Tibial nerve (tissue), 3 donors: ENCODE data around the gene PPM1H.

Source experiments
- POLR2A ChIP-seq, 2 donors: fragments of 450-650 bp; IDR thresholded peaks; one replicate each; pipeline ENCODE4 v1.6.1; 2017; ENCODE audit warnings: antibody characterized with exemption in 2 of 2, mild to moderate bottlenecking in 2 of 2, moderate library complexity in 2 of 2
- TF ChIP-seq, protein P1 (sequence below), 5 experiments: fragments of 200-600 bp in 3 of 5; fragments of 450-650 bp in 2 of 5; sonication (generic) in 3 of 5; IDR thresholded peaks; one replicate each; pipeline ENCODE4 v1.5.1; 2016 to 2019; ENCODE audit warnings: antibody characterized with exemption in 5 of 5, mild to moderate bottlenecking in 3 of 5, moderate library complexity in 2 of 5

DNA sequence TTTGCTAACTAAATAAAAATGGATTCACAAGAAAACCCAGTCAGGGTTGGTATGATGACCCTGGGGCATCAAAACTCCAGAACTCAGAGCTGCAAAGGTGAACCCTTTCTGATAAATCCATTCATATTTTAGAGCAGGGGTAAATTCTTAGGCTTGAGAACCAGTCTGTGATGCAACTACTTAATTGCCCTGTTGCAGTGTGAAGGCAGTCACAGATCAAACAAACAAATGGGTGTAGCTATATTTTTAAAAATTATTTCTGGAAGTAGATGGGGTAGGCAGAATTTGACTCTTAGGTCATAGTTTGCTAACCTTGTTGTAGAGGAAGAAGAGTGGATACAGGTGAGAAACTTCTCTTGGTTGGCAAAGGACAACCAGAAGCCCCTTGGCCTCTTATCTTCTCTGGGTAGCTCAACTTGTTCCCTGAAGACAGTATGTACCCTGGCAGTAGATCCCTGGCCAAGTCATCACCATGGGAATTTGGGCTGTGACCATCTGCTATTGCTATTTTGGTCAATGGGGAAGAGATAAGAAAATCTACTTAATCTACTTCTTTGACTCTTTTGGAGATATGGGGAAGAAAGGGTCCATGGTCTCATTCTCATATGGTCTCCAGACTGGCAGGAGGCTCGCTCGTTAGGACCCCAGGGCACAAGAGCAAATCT is 216.1 kb downstream of the PPM1H start:
- no peak for TF ChIP-seq POLR2A (IDR thresholded peaks at IDR 0.05)
- TF ChIP-seq, protein P1, sequence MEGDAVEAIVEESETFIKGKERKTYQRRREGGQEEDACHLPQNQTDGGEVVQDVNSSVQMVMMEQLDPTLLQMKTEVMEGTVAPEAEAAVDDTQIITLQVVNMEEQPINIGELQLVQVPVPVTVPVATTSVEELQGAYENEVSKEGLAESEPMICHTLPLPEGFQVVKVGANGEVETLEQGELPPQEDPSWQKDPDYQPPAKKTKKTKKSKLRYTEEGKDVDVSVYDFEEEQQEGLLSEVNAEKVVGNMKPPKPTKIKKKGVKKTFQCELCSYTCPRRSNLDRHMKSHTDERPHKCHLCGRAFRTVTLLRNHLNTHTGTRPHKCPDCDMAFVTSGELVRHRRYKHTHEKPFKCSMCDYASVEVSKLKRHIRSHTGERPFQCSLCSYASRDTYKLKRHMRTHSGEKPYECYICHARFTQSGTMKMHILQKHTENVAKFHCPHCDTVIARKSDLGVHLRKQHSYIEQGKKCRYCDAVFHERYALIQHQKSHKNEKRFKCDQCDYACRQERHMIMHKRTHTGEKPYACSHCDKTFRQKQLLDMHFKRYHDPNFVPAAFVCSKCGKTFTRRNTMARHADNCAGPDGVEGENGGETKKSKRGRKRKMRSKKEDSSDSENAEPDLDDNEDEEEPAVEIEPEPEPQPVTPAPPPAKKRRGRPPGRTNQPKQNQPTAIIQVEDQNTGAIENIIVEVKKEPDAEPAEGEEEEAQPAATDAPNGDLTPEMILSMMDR (IDR thresholded peaks at IDR 0.05), result no peak
